EH (cell line): ENCODE data around the gene XYLT2.

Source experiments
- DNase-seq: peaks from one replicate; pipeline ENCODE4 v3.0.0-alpha.2; 2015; ENCODE audit warnings: low read depth

The XYLT2 gene

DNA sequence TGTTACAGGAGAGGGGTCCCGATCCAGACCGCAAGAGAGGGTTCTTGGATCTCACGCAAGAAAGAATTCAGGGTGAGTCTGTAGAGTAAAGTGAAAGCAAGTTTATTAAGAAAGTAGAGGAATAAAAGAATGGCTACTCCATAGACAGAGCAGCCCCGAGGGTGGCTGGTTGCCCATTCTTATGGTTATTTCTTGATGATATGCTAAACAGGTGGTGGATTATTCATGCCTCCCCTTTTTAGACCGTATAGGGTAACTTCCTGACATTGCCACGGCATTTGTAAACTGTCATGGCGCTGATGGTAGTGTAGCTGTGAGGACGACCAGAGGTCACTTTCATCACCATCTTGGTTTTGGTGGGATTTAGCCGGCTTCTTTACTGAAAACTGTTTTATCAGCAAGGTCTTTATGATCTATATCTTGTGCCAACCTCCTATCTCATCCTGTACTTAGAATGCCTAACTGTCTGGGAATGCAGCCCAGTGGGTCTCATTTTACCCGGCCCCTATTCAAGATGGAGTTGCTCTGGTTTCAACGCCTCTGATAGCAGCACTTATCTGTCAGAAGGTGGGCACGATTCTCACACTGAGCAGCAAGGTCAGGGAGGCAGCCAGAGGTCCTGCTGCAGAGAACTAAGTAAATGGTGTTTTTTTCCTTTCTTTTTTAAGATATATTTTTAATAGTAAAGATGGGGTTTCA is 26.5 kb upstream of the XYLT2 start:
- no peak for DNase-seq

DNA sequence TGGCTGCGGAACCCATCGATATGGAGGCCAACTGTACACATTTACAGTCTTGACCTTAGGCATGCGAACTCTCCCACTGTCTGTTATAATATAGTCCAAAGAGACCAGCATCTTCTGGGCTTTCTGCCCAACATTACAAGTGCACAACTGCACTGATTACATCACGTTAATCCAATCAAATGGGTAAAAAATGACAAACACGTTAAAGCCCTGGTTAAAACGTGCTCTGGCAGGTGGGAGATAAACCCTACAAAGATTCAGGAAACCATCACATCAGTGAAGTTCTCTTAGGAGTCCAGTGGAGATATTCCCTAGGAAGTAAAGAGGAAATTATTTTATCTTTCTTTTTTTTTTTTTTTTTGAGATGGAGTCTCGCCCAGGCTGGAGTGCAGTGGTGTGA is 23.7 kb upstream of the XYLT2 start:
- DNase-seq = no peak

DNA sequence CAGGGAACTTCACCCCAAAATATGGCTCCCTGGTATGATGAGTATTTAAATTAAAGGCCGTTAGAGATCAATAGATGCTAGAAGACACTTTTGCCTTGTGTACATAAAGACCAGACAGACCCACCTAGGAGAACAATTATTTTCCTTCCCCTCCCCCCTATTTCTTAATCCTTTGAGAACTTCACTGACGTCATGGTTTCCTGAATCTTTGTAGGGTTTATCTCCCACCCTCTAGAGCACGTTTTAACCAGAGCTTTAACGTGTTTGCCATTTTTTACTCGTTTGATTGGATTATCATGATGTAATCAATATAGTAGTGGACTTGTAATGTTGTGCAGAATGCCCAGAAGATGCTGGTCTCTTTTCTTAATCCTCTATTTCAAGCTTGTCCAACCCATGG is 22.9 kb upstream of the XYLT2 start:
- DNase-seq = no peak

GRCh38 chr17:50325906-50326305 is 20.0 kb upstream of the XYLT2 start:
- DNase-seq = no peak

GRCh38 chr17:50326831-50327364 is 19.0 kb upstream of the XYLT2 start:
- DNase-seq = no peak

GRCh38 chr17:50328363-50329325 is 17.3 kb upstream of the XYLT2 start:
- DNase-seq = no peak

- DNase-seq = no peak
These were observed 16.2 kb upstream of the XYLT2 start for GRCh38 chr17:50329716-50330115.

DNA sequence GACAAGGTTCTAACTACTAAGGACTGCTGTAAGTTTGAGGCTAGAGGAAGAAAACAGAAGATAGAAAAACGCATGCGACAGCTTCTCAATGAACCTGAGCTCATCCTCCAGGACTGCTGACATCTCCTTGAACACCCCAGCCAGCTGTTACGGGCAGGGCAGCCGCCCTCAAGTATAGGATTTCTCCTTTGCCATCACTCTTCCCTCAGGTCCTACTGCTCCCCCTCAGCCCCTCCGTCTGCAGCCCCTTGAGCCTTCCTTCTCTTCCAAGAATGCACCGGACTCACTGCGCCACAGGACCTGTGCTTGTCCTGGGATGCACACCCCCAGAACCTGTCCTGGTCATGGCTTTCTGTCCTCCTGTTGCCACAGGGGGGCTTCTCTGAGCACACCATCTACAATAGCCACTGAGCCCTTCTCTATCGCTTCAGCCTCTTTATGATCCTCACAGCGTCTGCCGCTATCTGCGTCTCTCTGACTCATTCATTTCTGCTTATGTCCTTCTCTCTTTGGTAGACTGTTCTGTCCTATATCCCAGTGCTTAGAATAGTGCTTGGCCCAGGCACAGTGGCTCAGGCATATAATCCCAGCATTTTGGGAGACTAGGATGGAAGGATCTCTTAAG is 15.7 kb upstream of the XYLT2 start:
- DNase-seq = no peak

- DNase-seq = peak; percentile 80
These were observed 14.7 kb upstream of the XYLT2 start for GRCh38 chr17:50331085-50331791.

DNA sequence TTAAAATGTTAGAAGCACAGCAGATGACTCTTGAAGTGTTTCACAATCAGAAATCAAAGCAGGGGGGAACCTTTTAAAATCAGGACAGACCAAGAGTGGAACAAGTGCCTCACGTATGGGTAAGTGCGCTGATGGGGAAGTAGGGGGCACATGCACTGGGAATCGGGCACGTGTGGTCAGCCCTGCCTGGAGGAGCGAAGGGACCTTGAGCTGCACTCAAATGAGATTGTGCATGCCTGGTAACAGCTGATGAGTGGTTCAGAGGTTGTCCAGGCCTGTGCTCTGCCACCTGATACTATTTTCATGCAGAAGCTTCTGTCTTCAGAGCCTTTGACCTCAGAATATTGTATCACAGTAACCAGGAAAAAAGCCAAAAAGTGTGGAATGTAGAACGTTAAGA is 13.7 kb upstream of the XYLT2 start:
- DNase-seq = no peak

- DNase-seq = peak; percentile 18
These were observed 12.5 kb upstream of the XYLT2 start for GRCh38 chr17:50333291-50334057.

DNA sequence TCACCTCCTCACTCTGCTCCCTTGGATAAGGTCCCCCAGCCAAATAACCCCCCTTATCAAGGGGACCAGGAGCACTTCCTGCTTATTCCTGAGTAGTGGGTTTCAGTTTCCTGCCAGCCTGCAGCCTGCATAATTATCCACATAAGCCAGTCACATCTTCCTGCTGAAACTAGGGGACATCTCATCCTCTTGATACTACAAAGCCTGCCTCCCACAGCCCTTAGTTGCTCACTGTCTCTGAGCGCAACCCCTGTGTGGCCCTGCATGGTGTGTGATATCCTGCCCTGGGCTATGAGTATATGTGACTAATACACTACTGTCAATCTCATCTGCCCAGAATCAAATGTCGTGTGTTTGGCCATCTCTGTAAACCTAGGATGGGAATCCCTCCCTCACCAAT is 8.0 kb upstream of the XYLT2 start:
- no peak for DNase-seq

DNA sequence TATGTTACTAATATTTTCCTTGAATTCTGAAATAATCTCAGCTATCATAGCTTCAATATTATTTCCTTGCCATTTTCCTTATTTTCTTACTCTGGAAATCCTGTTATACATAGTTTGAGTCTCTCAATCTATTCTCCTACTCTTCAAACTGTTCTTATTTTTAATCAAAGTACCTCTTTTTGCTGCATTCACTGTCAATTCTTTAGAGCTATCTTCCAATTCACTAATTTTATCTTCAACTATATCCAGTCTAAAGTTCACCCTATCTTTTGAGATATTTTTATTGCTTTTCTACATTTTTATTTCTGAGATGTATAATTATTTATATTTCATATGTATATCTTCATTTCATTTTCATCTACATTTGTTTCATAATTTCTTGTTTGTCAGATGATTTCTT is 7.3 kb upstream of the XYLT2 start:
- no peak for DNase-seq

GRCh38 chr17:50339381-50339780 is 6.5 kb upstream of the XYLT2 start:
- no peak for DNase-seq

- peak; percentile 30 for DNase-seq
These were observed 1.1 kb upstream of the XYLT2 start for GRCh38 chr17:50344731-50345365.

- DNase-seq = peak; percentile 38
These were observed 589 bp downstream of the XYLT2 start for GRCh38 chr17:50346313-50347116.

GRCh38 chr17:50347117-50347893 is 1.4 kb downstream of the XYLT2 start:
- no peak for DNase-seq

GRCh38 chr17:50347894-50348291 is 2.0 kb downstream of the XYLT2 start:
- no peak for DNase-seq
